Endothelial cell of umbilical vein (primary cell): ENCODE results near the gene PPP2R5D. TPM values are rescaled to one million over a fixed set of nuclear protein-coding genes. Genes with fewer than 3 reads are reported as not detected.
A peak's percentile ranks its signal among the peaks of the same experiment; 100 is the strongest.

Source experiments
- BruUV-seq: library from RNA; stranded (reverse); fragments of 400-500 nt; replicated peaks from 2 replicates; lab custom pipeline; 2021; lab: Mats Ljungman, UMichigan
- CTCF ChIA-PET: fragments of 300-600, 350-600 bp; sonication (Branson Sonifier 250); formaldehyde crosslinking; loops from one replicate; lab custom pipeline; 2021; ENCODE audit warnings: antibody characterized with exemption, inconsistent platforms; lab: Charles Lee
- POLR2A ChIA-PET: fragments of 300-600, 350-600 bp; sonication (Branson Sonifier 250); formaldehyde crosslinking; loops from one replicate; lab custom pipeline; 2021; ENCODE audit warnings: antibody characterized with exemption, inconsistent platforms; lab: Charles Lee
- DNase-seq: peaks from one replicate; pipeline ENCODE4 v3.0.0-alpha.2; 2011; ENCODE audit warnings: low read depth, low spot score
- FAIRE-seq: peaks from 2 replicates; lab custom pipeline; 2011; peaks lifted over from hg19 to GRCh38; lab: Jason Lieb, UNC
- H2AFZ ChIP-seq: 2 replicates; pipeline ENCODE4 v1.6.0; 2012; ENCODE audit warnings: low read depth, low read length, control low read depth, inconsistent platforms
- H3K27ac ChIP-seq: 2 replicates; pipeline ENCODE4 v1.5.1; 2011; ENCODE audit warnings: low read depth, mild to moderate bottlenecking, control low read depth, low read length, moderate library complexity; ENCODE audit not compliant: insufficient read depth
- H3K27me3 ChIP-seq, 2 experiments: 2 replicates each; pipeline versions ENCODE4 v1.6.0 to v1.6.1; 2011; ENCODE audit warnings: low read length in 2 of 2, mixed read lengths in 1 of 2; ENCODE audit not compliant: control insufficient read depth in 2 of 2, insufficient read depth in 2 of 2
- H3K36me3 ChIP-seq, 2 experiments: 2 replicates in 1 of 2; 3 replicates in 1 of 2; pipeline ENCODE4 v1.5.1; 2011; ENCODE audit warnings: low read length in 2 of 2, mild to moderate bottlenecking in 1 of 2, moderate library complexity in 1 of 2; ENCODE audit not compliant: control insufficient read depth in 2 of 2, insufficient read depth in 2 of 2; ENCODE audit errors: extremely low read depth in 1 of 2
- H3K4me1 ChIP-seq: 3 replicates; pipeline ENCODE4 v1.5.1; 2011; ENCODE audit warnings: mild to moderate bottlenecking, low read length; ENCODE audit not compliant: control insufficient read depth, insufficient read depth; ENCODE audit errors: extremely low read depth
- H3K4me2 ChIP-seq: 2 replicates; pipeline ENCODE4 v1.6.1; 2011; ENCODE audit warnings: low read length, control low read depth, mixed read lengths; ENCODE audit not compliant: insufficient read depth
- H3K4me3 ChIP-seq, 3 experiments: fragments of 200-600 bp in 1 of 3; sonication (generic), shearing (Covaris generic) in 1 of 3; replicated peaks in 1 of 3; 2 replicates each; pipeline ENCODE4 v1.5.1; 2011 to 2016; ENCODE audit warnings: control low read depth in 3 of 3, low read length in 3 of 3, mild to moderate bottlenecking in 2 of 3, inconsistent platforms in 1 of 3, low read depth in 1 of 3, moderate library complexity in 1 of 3; ENCODE audit not compliant: insufficient read depth in 1 of 3
- H3K79me2 ChIP-seq: 2 replicates; pipeline ENCODE4 v1.6.0; 2012; ENCODE audit warnings: low read length, inconsistent platforms; ENCODE audit not compliant: control insufficient read depth, insufficient read depth
- H3K9ac ChIP-seq: replicated peaks from 2 replicates; pipeline ENCODE3; 2011; ENCODE audit warnings: low read length, control low read depth; ENCODE audit not compliant: insufficient read depth; ENCODE audit errors: extremely low read depth
- H3K9me1 ChIP-seq: replicated peaks from 3 replicates; pipeline ENCODE4 v1.6.0; 2011; ENCODE audit warnings: mild to moderate bottlenecking, low read length; ENCODE audit not compliant: control insufficient read depth, insufficient read depth; ENCODE audit errors: extremely low read depth
- H3K9me3 ChIP-seq: replicated peaks from 2 replicates; pipeline ENCODE4 v1.5.1; 2012; ENCODE audit warnings: low read length, inconsistent platforms; ENCODE audit not compliant: control insufficient read depth, insufficient read depth
- H4K20me1 ChIP-seq: replicated peaks from 2 replicates; pipeline ENCODE3; 2011; ENCODE audit warnings: mild to moderate bottlenecking, low read length; ENCODE audit not compliant: control insufficient read depth, insufficient read depth; ENCODE audit errors: extremely low read depth
- CTCF ChIP-seq, 2 donors: IDR thresholded peaks; 1 replicate in 1 of 2; 2 replicates in 1 of 2; pipeline ENCODE4 v1.5.1; 2011; ENCODE audit warnings: low read length in 2 of 2, mild to moderate bottlenecking in 2 of 2, moderate library complexity in 2 of 2, control low read depth in 1 of 2, inconsistent platforms in 1 of 2, low read depth in 1 of 2; ENCODE audit not compliant: insufficient read depth in 1 of 2; ENCODE audit errors: extremely low read depth in 1 of 2
- EZH2 ChIP-seq: IDR thresholded peaks from 2 replicates; pipeline ENCODE4 v1.6.1; 2012; ENCODE audit warnings: borderline replicate concordance, low read depth, mild to moderate bottlenecking, moderate library complexity, low read length, inconsistent platforms; ENCODE audit not compliant: severe bottlenecking
- JUN ChIP-seq: IDR thresholded peaks from 2 replicates; pipeline ENCODE4 v1.6.1; 2011; ENCODE audit warnings: borderline replicate concordance, low read depth; ENCODE audit not compliant: insufficient read length, insufficient read depth
- MAX ChIP-seq: IDR thresholded peaks from 2 replicates; pipeline ENCODE4 v1.6.1; 2011; ENCODE audit not compliant: insufficient read depth, insufficient read length
- POLR2AphosphoS5 ChIP-seq: IDR thresholded peaks from 2 replicates; pipeline ENCODE4 v1.6.1; 2012; ENCODE audit warnings: low read depth, mild to moderate bottlenecking, control low read depth, low read length, moderate library complexity; ENCODE audit not compliant: insufficient read depth
- dilution Hi-C: fragments of 300-500 bp; cut with MboI; formaldehyde crosslinking; loops from one replicate; pipeline ENCODE4 v1.15.0; 2019; ENCODE audit warnings: low sequenced_read_pairs; ENCODE audit not compliant: extremely low pct_ligation_motif_present
- intact Hi-C: fragments of 100-400 bp; cut with micrococcal nuclease; formaldehyde crosslinking; loops from one replicate; pipeline ENCODE4 v1.10.0; 2022
- polyA plus RNA-seq, 4 experiments: library from polyadenylated mRNA; depleted of rRNA in 3 of 4; stranded (reverse) in 3 of 4; unstranded in 1 of 4; fragments of >200 nt; gene quantifications; 2 replicates each; pipeline versions ENCODE4 v1.2.1 to v1.2.3, GENCODE V29; 2011 to 2012; ENCODE audit warnings: missing spikeins in 1 of 4
- total RNA-seq: library from RNA; stranded (reverse); gene quantifications from 2 replicates; pipeline ENCODE4 v1.2.3, GENCODE V29; 2021

Gene PPP2R5D
- total and polyA plus RNA-seq, 2 donors (not counting 3 experiments of a cell fraction or from before 2014, with no cell fraction given) = 45.5 to 60.2 TPM

- CTCF ChIA-PET = interaction anchor here (2.8 kb wide), 1 partner anchor 184 kb away, joined by 9 read pairs; no protein-coding TSS in a partner anchor
- H4K20me1 ChIP-seq = no peaks in the 10 kb centered on the region
- peak overlapping the region in 2 of 3 experiments; percentile 10 to 38 for H3K4me3 ChIP-seq
- H3K79me2 ChIP-seq = no peaks in the 10 kb centered on the region
- peak overlapping the region; percentile 44 for H2AFZ ChIP-seq
- no peak overlapping the region for H3K9ac ChIP-seq
- POLR2A ChIA-PET = no interaction called here
- H3K4me2 ChIP-seq = peak overlapping the region; percentile 72
- TF ChIP-seq POLR2AphosphoS5 (no peak), JUN (no peak), EZH2 (no peak), MAX (no peak), CTCF (IDR thresholded peaks at IDR 0.05; ENCODE audit: extremely low read depth in 1 of 2, insufficient read depth in 1 of 2, low read depth in 1 of 2, low read length in 2 of 2) (no peak)
- no peaks in the 10 kb centered on the region for H3K9me3 ChIP-seq
- no peak overlapping the region for H3K27ac ChIP-seq
- H3K9me1 ChIP-seq = no peaks in the 10 kb centered on the region
- intact Hi-C loops (loop anchor here (2.0 to 5.0 kb wide), 4 partner anchors 19 to 59 kb away; partner anchors contain the start of genes CNPY3, KLHDC3, MEA1 and PEX6), dilution Hi-C loops (no loop called here)
- no peaks in the 10 kb centered on the region for H3K27me3 ChIP-seq
- BruUV-seq = no TSS peak
- H3K4me1 ChIP-seq = peaks cover 10% of the 10 kb centered on the region
- peaks cover 0 to 9% of the 10 kb centered on the region in 2 experiments for H3K36me3 ChIP-seq
- no peak for FAIRE-seq
- DNase-seq = no peak
Measured at GRCh38 chr6:42959917-42960242, 24.5 kb upstream of the PPP2R5D start.
